ENCODE measurements around the gene GNG13.

DNA sequence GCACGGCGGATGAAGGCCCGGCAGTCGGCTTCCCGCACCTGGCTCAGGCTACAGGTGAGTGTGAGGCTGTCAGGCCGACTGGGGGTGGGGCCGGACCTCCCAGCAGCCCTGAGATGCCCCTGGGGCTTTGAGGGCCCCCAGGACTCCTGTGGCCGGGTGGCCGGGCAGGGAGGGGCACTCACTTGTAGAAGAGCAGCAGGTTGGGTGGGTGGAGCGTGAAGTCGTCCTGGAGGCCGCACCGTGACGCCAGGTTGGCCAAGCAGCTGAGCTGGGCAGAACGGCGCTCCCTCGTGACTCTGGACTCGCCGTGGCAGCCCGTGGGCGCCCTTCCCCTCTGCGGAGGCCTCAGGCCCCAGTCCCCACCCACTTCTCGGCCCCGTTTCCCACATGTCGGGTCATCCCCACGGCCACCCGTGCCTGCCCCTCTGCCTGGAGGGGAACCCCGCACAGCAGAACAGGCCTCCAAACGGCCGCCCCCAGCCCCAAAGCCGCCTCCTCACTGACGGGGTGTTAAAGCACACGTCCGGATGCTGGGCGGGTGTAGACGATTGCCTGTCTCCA, 25.2 kb downstream of the GNG13 start:
- no peak for TF ChIP-seq CTCF (IDR thresholded peaks at IDR 0.05)
- TF ChIP-seq POLR2A (IDR thresholded peaks at IDR 0.05), result no peak
